Measurements from ENCODE around the gene MYH14.

GRCh38 chr19:50303558-50303957 is 100.1 kb downstream of the MYH14 start:
- TF ChIP-seq CTCF (IDR thresholded peaks at IDR 0.05) (no peak), POLR2A (IDR thresholded peaks at IDR 0.05) (no peak)

Measured in breast epithelium (tissue), 3 donors.